ENCODE results near the gene COBL.

DNA sequence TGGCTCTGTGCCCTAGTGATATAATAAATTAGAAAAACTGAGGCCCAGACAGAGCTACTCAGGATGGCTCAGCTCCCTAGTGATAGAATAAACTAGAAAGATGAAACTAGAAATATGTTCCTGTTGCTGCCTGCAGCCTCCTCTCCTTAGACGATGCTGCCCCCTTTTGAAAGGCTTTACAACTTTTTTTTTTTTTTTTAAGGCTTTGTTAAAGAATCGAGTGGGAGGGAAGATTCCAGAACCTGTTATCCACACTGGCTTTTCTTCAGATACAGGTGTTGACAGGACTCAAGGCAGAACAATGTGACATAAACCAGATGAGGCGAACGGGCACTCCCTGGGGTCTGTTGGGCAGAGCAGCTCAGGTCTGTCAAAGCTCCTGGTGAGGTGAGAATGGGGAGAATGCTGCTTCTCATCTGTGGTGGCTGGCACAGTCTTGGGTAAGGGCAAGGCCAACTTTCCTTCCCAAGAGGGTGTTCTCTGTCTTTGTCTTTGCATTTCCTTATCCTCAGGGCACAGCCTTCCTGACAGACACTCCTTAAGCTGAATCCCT, 175.1 kb downstream of the COBL start:
- TF ChIP-seq, protein P1, sequence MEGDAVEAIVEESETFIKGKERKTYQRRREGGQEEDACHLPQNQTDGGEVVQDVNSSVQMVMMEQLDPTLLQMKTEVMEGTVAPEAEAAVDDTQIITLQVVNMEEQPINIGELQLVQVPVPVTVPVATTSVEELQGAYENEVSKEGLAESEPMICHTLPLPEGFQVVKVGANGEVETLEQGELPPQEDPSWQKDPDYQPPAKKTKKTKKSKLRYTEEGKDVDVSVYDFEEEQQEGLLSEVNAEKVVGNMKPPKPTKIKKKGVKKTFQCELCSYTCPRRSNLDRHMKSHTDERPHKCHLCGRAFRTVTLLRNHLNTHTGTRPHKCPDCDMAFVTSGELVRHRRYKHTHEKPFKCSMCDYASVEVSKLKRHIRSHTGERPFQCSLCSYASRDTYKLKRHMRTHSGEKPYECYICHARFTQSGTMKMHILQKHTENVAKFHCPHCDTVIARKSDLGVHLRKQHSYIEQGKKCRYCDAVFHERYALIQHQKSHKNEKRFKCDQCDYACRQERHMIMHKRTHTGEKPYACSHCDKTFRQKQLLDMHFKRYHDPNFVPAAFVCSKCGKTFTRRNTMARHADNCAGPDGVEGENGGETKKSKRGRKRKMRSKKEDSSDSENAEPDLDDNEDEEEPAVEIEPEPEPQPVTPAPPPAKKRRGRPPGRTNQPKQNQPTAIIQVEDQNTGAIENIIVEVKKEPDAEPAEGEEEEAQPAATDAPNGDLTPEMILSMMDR (IDR thresholded peaks at IDR 0.05): peak; percentile 73
- TF ChIP-seq TCF7L2 (IDR thresholded peaks at IDR 0.05; ENCODE audit: low read depth, low read length): no peak
